ENCODE measurements around the gene RXRB.

DNA sequence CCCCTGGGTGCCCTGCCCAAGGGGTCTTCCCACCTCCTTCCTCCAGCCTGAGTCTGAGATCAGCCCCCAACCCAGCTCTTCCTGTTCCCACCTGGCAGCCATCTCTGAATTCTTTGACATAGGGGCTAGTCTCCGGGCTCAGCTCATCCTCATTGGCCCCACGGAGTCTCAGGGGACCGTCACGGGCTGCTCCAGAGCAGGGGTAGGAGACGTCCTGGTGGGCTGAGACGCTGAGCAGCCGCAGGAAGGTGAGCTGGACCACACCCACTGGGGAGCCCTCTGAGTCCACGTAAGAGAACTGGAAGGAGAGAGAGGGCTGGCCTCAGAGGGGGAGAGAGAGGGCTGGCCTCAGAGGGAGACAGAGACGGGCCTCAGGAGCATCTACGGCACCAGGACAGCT lies 36.3 kb downstream of the RXRB start:
- TF ChIP-seq POLR2A (IDR thresholded peaks at IDR 0.05; ENCODE audit: low read depth, low read length) (no peak), TAF1 (IDR thresholded peaks at IDR 0.05; ENCODE audit: low read depth, low read length) (no peak), POLR2AphosphoS5 (IDR thresholded peaks at IDR 0.05; ENCODE audit: low read depth, low read length) (no peak), SPI1 (IDR thresholded peaks at IDR 0.05; ENCODE audit: low read depth, low read length) (no peak), PAX5 (IDR thresholded peaks at IDR 0.05; ENCODE audit: insufficient read depth, low read length, severe bottlenecking) (no peak)
